ENCODE measurements around the gene HTR1A. TPM values are rescaled to one million over a fixed set of nuclear protein-coding genes. Genes with fewer than 3 reads are reported as not detected.

Gene HTR1A
- total and polyA plus RNA-seq, 10 donors = not detected

DNA sequence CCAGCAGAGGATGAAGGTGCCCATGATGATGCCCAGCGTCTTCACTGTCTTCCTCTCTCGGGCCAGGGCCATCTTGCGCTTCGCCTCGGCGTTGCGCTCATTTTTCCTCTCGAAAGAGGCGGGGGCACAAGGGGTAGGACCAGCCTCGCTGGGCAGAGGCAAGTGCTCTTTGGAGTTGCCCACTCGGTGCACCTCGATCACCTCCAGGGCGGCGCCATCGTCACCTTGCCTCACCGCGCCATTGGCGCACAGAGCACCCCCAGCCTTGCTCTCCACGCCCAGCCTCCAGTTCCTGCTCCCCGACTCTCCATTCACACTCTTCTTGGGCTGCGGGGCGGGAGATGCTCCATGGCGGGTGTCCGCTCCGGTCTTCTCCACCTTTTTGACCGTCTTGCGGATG lies 1.6 kb downstream of the HTR1A start:
- H3K9me3 ChIP-seq = peaks cover 0 to 27% (median 0%) of the 10 kb centered on the region in 8 donors
- intact Hi-C loops (cut with DNase I; ENCODE audit: low total_unique reads) = loop anchor here (10.0 kb wide), 1 partner anchor 556 kb away; no protein-coding TSS in a partner anchor
- 15 to 31% (median 18%) methylated on average over 11 to 27 of the region's 27 CpGs for WGBS, 5 donors
- peak; percentile 59 for DNase-seq
- H3K27me3 ChIP-seq (replicated peaks in 1 of 7) = peaks cover 0 to 46% (median 35%) of the 10 kb centered on the region in 7 donors
- no peak overlapping the region for H3K27ac ChIP-seq
- no peak for TF ChIP-seq CTCF (IDR thresholded peaks at IDR 0.05 in 8 of 11, conservative IDR thresholded peaks at IDR 0.05 in 3 of 11)
- TF ChIP-seq POLR2AphosphoS5 (IDR thresholded peaks at IDR 0.05) = no peak
- TF ChIP-seq POLR2A (IDR thresholded peaks at IDR 0.05) = no peak
- no peaks in the 10 kb centered on the region for H3K4me1 ChIP-seq
- H3K4me3 ChIP-seq = no peak overlapping the region
- no peaks in the 10 kb centered on the region for H3K36me3 ChIP-seq

DNA sequence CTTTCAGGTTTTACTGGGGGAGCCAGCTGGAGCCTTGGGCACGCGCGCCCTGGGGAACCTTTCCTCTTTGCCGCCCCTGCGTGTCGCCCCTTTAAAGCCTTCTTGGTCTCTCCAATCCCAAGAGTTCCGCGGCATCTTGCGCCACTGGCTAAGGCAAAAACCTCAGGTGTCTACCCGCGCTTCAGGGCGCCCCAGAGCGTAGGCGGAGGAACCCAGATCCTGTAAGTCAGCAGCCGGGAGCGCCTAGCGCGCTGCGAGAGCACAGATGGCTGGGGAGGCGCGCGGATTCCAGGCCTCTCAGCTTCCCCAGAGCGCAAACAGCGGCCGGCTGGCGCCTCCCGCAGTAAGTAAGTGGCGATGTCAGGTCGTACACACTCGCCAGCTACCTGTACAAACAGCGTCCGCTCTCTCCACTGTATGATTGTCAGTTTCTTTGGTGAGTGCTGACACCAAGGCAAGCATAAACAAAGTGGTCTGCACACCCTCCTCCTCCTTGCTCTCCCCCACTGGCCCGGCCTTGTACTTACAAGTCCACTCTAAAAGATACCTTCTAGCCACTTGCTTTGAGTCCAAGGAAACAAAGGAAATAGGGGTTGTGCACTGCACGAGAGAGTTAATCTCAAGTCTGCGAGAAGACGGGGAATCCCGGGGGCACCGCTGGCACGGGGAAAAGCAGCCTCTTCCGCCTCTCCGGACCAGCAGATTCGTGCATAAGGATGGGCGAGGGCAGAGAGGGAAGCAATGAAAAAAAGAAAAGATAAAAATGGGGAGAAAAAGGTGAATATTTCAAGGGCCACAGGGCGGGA lies 2.9 kb downstream of the HTR1A start:
- intact Hi-C loops (cut with DNase I; ENCODE audit: low total_unique reads) = no loop called here
- Histone ChIP-seq H3K9me3 (peaks cover 0 to 27% (median 0%) of the 10 kb centered on the region in 8 donors), H3K36me3 (no peaks in the 10 kb centered on the region), H3K4me1 (no peaks in the 10 kb centered on the region), H3K27me3 (replicated peaks in 1 of 7) (peaks cover 0 to 46% (median 35%) of the 10 kb centered on the region in 7 donors), H3K4me3 (no peak overlapping the region), H3K27ac (no peak overlapping the region)
- peak; percentile 70 for DNase-seq
- TF ChIP-seq POLR2A (IDR thresholded peaks at IDR 0.05) = no peak
- WGBS, 5 donors = 5 to 8% (median 6%) methylated on average over 40 to 44 of the region's 44 CpGs

GRCh38 chr5:63958654-63959053 lies 3.6 kb downstream of the HTR1A start:
- H3K4me3 ChIP-seq = no peak overlapping the region
- no peak overlapping the region for H3K27ac ChIP-seq
- no peak for DNase-seq
- no peaks in the 10 kb centered on the region for H3K4me1 ChIP-seq
- H3K36me3 ChIP-seq = no peaks in the 10 kb centered on the region
- H3K9me3 ChIP-seq = peaks cover 0 to 27% (median 0%) of the 10 kb centered on the region in 8 donors
- WGBS, 5 donors = 10 to 32% (median 18%) methylated on average over 3 of the region's 3 CpGs
- intact Hi-C loops (cut with DNase I; ENCODE audit: low total_unique reads) = no loop called here
- peaks cover 0 to 46% (median 35%) of the 10 kb centered on the region in 7 donors for H3K27me3 ChIP-seq (replicated peaks in 1 of 7)
- no peak for TF ChIP-seq POLR2AphosphoS5 (IDR thresholded peaks at IDR 0.05)
- no peak for TF ChIP-seq CTCF (IDR thresholded peaks at IDR 0.05 in 8 of 11, conservative IDR thresholded peaks at IDR 0.05 in 3 of 11)
- TF ChIP-seq POLR2A (IDR thresholded peaks at IDR 0.05) = no peak

GRCh38 chr5:63957617-63958016 lies 4.6 kb downstream of the HTR1A start:
- DNase-seq = no peak
- intact Hi-C loops (cut with DNase I; ENCODE audit: low total_unique reads) = no loop called here
- H3K4me1 ChIP-seq = no peaks in the 10 kb centered on the region
- WGBS, 5 donors = 79 to 83% (median 81%) methylated on average over 2 of the region's 2 CpGs
- peaks cover 0 to 42% (median 35%) of the 10 kb centered on the region in 7 donors for H3K27me3 ChIP-seq (replicated peaks in 1 of 7)
- H3K36me3 ChIP-seq = no peaks in the 10 kb centered on the region
- no peak for TF ChIP-seq CTCF (IDR thresholded peaks at IDR 0.05 in 8 of 11, conservative IDR thresholded peaks at IDR 0.05 in 3 of 11)
- TF ChIP-seq POLR2AphosphoS5 (IDR thresholded peaks at IDR 0.05) = no peak
- TF ChIP-seq POLR2A (IDR thresholded peaks at IDR 0.05) = no peak
- no peak overlapping the region for H3K4me3 ChIP-seq
- peaks cover 0 to 27% (median 0%) of the 10 kb centered on the region in 8 donors for H3K9me3 ChIP-seq
- H3K27ac ChIP-seq = no peak overlapping the region

Data from spleen (tissue), 11 donors.